ENCODE data around the gene RGPD6.
"Not testable (repeated sequence)": the region's sequence is repeated elsewhere in the genome, so short reads cannot be mapped to it uniquely, and the experiment has no call there.

Gene RGPD6

DNA sequence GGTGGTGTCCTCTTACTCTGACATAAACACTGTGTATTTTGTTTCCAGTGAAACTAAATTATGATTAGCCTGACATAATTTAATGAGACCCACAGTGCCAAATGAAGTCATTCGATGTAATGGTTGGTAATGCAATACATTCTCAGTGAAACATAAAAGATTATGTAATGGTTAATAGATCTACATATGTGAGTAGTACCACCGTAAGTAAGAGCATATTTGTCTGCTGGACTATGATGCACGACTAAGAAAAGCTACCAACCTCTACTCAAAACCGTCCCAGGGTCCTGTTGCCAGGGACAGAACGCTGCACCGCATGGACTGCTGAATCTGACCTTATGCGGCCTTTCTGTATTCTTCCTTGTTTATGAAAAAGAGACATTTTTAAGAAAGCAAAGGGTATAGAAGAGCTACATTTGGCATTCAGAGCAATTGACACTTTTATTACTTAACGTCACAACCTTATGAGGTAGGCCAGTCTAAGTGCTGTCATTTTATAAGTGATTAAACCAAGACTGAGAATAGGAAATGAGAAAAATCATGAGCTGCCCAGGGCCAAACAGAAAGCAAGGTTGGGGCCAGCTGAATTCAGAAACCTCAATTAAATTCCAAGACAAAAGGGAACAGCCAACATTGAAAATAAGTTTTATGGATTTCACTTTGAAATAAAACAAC is 27.0 kb upstream of the RGPD6 start:
- not testable (repeated sequence) for H3K9ac ChIP-seq (ENCODE audit: low read depth, low read length, poor library complexity, severe bottlenecking); H3K79me2 ChIP-seq (ENCODE audit: insufficient read depth, low read length); H3K4me2 ChIP-seq (ENCODE audit: low read depth, low read length, poor library complexity, severe bottlenecking); H3F3A ChIP-seq (ENCODE audit: low read depth); H3K4me1 ChIP-seq (ENCODE audit: insufficient read depth, low read length, poor library complexity, severe bottlenecking); H3K4me3 ChIP-seq (ENCODE audit: low read length, poor library complexity, severe bottlenecking); H3K27me3 ChIP-seq (ENCODE audit: insufficient read depth, low read length, poor library complexity, severe bottlenecking); H3K9me2 ChIP-seq (replicated peaks; ENCODE audit: low read depth, low read length); H3K9me3 ChIP-seq (ENCODE audit: insufficient read depth, low read depth, low read length); H3K36me3 ChIP-seq (ENCODE audit: insufficient read depth, low read length); H4K20me1 ChIP-seq (ENCODE audit: insufficient read depth, low read length, poor library complexity, severe bottlenecking); H2AFZ ChIP-seq (ENCODE audit: low read length)

- not testable (repeated sequence) for H3K4me1 ChIP-seq (ENCODE audit: insufficient read depth, low read length, poor library complexity, severe bottlenecking); H3F3A ChIP-seq (ENCODE audit: low read depth); H2AFZ ChIP-seq (ENCODE audit: low read length); H3K9me3 ChIP-seq (ENCODE audit: insufficient read depth, low read depth, low read length); H3K79me2 ChIP-seq (ENCODE audit: insufficient read depth, low read length); H4K20me1 ChIP-seq (ENCODE audit: insufficient read depth, low read length, poor library complexity, severe bottlenecking); H3K4me3 ChIP-seq (ENCODE audit: low read length, poor library complexity, severe bottlenecking); H3K9me2 ChIP-seq (replicated peaks; ENCODE audit: low read depth, low read length); H3K4me2 ChIP-seq (ENCODE audit: low read depth, low read length, poor library complexity, severe bottlenecking); H3K27me3 ChIP-seq (ENCODE audit: insufficient read depth, low read length, poor library complexity, severe bottlenecking); H3K36me3 ChIP-seq (ENCODE audit: insufficient read depth, low read length); H3K9ac ChIP-seq (ENCODE audit: low read depth, low read length, poor library complexity, severe bottlenecking)
Measured at GRCh38 chr2:110602139-110602538, 25.1 kb upstream of the RGPD6 start.

DNA sequence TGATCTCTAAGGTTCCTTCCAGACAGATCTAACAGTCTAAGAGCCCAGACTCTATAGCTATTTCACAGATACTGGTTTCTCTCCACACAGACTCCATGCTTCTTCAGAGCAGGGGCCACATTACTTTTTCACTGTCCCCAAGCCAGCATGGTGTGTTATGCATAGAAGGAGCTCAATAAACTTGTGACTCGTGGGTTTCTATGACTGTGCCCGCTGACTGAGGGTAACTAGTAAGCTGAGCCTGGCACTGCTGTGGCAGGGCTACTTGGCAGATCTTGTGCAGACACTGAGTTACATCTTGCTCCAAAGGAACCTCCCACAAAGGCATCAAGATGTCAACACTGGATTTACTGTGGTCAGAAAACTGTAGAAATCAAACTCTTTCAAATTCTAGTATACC is 15.0 kb upstream of the RGPD6 start:
- not testable (repeated sequence) for H2AFZ ChIP-seq (ENCODE audit: low read length); H3K4me2 ChIP-seq (ENCODE audit: low read depth, low read length, poor library complexity, severe bottlenecking); H3K4me3 ChIP-seq (ENCODE audit: low read length, poor library complexity, severe bottlenecking); H3F3A ChIP-seq (ENCODE audit: low read depth); H4K20me1 ChIP-seq (ENCODE audit: insufficient read depth, low read length, poor library complexity, severe bottlenecking); H3K36me3 ChIP-seq (ENCODE audit: insufficient read depth, low read length); H3K9ac ChIP-seq (ENCODE audit: low read depth, low read length, poor library complexity, severe bottlenecking); H3K27me3 ChIP-seq (ENCODE audit: insufficient read depth, low read length, poor library complexity, severe bottlenecking); H3K4me1 ChIP-seq (ENCODE audit: insufficient read depth, low read length, poor library complexity, severe bottlenecking); H3K79me2 ChIP-seq (ENCODE audit: insufficient read depth, low read length); H3K9me2 ChIP-seq (replicated peaks; ENCODE audit: low read depth, low read length); H3K9me3 ChIP-seq (ENCODE audit: insufficient read depth, low read depth, low read length)

DNA sequence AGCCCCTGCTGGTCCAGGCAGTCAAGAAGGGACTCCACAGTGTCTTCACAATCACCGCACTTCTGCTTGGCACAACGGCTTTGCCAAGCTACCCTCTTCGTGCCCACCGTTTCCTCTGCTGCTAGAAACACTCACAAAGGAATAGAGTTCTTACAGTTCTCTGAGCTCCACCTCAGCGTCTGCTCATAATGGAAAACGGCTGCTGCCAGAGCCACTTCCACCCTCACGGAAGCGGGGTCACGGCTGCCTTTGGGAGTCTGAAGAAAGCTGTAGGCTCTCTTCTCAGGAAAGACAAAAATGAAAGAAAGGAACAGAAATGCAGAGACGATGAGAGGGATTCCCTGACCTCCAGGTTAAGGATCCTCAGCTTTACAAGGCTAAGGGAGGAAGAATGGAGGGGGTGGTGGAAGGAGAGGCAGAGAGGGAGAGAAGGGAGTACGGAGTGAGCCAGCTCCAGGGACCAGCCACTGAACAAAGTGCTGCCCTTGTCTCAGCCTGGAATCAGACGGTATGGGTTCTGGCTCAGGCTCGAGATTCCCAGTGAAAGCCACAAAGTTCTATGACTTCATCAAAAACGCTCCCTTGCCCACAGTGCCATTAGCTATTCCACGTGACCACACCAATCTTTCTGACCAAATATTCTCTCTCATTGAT is 12.8 kb upstream of the RGPD6 start:
- not testable (repeated sequence) for H4K20me1 ChIP-seq (ENCODE audit: insufficient read depth, low read length, poor library complexity, severe bottlenecking); H3K9ac ChIP-seq (ENCODE audit: low read depth, low read length, poor library complexity, severe bottlenecking); H3F3A ChIP-seq (ENCODE audit: low read depth); H3K4me1 ChIP-seq (ENCODE audit: insufficient read depth, low read length, poor library complexity, severe bottlenecking); H2AFZ ChIP-seq (ENCODE audit: low read length); H3K27me3 ChIP-seq (ENCODE audit: insufficient read depth, low read length, poor library complexity, severe bottlenecking); H3K4me2 ChIP-seq (ENCODE audit: low read depth, low read length, poor library complexity, severe bottlenecking); H3K36me3 ChIP-seq (ENCODE audit: insufficient read depth, low read length); H3K9me2 ChIP-seq (replicated peaks; ENCODE audit: low read depth, low read length); H3K4me3 ChIP-seq (ENCODE audit: low read length, poor library complexity, severe bottlenecking); H3K79me2 ChIP-seq (ENCODE audit: insufficient read depth, low read length); H3K9me3 ChIP-seq (ENCODE audit: insufficient read depth, low read depth, low read length)

DNA sequence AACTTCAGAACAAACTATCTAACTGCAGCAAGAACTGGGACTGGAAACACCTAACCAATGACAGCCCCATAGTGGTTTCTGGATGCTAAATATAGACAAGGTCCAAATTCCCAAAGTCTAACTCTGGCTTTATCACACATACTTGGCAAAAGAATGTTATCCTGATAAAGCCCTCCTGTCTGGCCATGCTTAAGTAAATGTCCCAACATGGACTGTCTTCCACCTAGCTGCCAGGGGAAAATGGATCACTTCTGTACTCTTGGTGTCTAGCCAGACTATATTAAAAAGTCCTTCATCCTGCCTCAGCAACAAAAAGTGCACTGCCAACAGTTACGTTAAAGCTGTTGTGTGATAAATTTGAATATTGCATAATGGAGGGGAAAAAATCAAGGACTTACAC is 11.5 kb upstream of the RGPD6 start:
- H3K9me2 ChIP-seq (replicated peaks; ENCODE audit: low read depth, low read length); H3K4me3 ChIP-seq (ENCODE audit: low read length, poor library complexity, severe bottlenecking); H2AFZ ChIP-seq (ENCODE audit: low read length); H3K9ac ChIP-seq (ENCODE audit: low read depth, low read length, poor library complexity, severe bottlenecking); H3K79me2 ChIP-seq (ENCODE audit: insufficient read depth, low read length); H3K4me1 ChIP-seq (ENCODE audit: insufficient read depth, low read length, poor library complexity, severe bottlenecking); H3K36me3 ChIP-seq (ENCODE audit: insufficient read depth, low read length); H3K27me3 ChIP-seq (ENCODE audit: insufficient read depth, low read length, poor library complexity, severe bottlenecking); H3F3A ChIP-seq (ENCODE audit: low read depth); H3K4me2 ChIP-seq (ENCODE audit: low read depth, low read length, poor library complexity, severe bottlenecking); H4K20me1 ChIP-seq (ENCODE audit: insufficient read depth, low read length, poor library complexity, severe bottlenecking); H3K9me3 ChIP-seq (ENCODE audit: insufficient read depth, low read depth, low read length): not testable (repeated sequence)

GRCh38 chr2:110579216-110579965 is 2.4 kb upstream of the RGPD6 start:
- not testable (repeated sequence) for H2AFZ ChIP-seq (ENCODE audit: low read length); H3F3A ChIP-seq (ENCODE audit: low read depth); H3K9me2 ChIP-seq (replicated peaks; ENCODE audit: low read depth, low read length); H3K4me1 ChIP-seq (ENCODE audit: insufficient read depth, low read length, poor library complexity, severe bottlenecking); H3K36me3 ChIP-seq (ENCODE audit: insufficient read depth, low read length); H3K27me3 ChIP-seq (ENCODE audit: insufficient read depth, low read length, poor library complexity, severe bottlenecking); H3K9ac ChIP-seq (ENCODE audit: low read depth, low read length, poor library complexity, severe bottlenecking); H3K79me2 ChIP-seq (ENCODE audit: insufficient read depth, low read length); H3K4me3 ChIP-seq (ENCODE audit: low read length, poor library complexity, severe bottlenecking); H3K4me2 ChIP-seq (ENCODE audit: low read depth, low read length, poor library complexity, severe bottlenecking); H3K9me3 ChIP-seq (ENCODE audit: insufficient read depth, low read depth, low read length); H4K20me1 ChIP-seq (ENCODE audit: insufficient read depth, low read length, poor library complexity, severe bottlenecking)

GRCh38 chr2:110578429-110578828 is 1.4 kb upstream of the RGPD6 start:
- H3K9me2 ChIP-seq (replicated peaks; ENCODE audit: low read depth, low read length); H3K4me3 ChIP-seq (ENCODE audit: low read length, poor library complexity, severe bottlenecking); H4K20me1 ChIP-seq (ENCODE audit: insufficient read depth, low read length, poor library complexity, severe bottlenecking); H3K36me3 ChIP-seq (ENCODE audit: insufficient read depth, low read length); H3K79me2 ChIP-seq (ENCODE audit: insufficient read depth, low read length); H3K9me3 ChIP-seq (ENCODE audit: insufficient read depth, low read depth, low read length); H2AFZ ChIP-seq (ENCODE audit: low read length); H3K27me3 ChIP-seq (ENCODE audit: insufficient read depth, low read length, poor library complexity, severe bottlenecking); H3K4me1 ChIP-seq (ENCODE audit: insufficient read depth, low read length, poor library complexity, severe bottlenecking); H3F3A ChIP-seq (ENCODE audit: low read depth); H3K9ac ChIP-seq (ENCODE audit: low read depth, low read length, poor library complexity, severe bottlenecking); H3K4me2 ChIP-seq (ENCODE audit: low read depth, low read length, poor library complexity, severe bottlenecking): not testable (repeated sequence)
